SK-N-SH (cell line): Measurements from ENCODE around the gene HSPA4L. TPM values are rescaled to one million over a fixed set of nuclear protein-coding genes. Genes with fewer than 3 reads are reported as not detected.
A peak's percentile ranks its signal among the peaks of the same experiment; 100 is the strongest.

Source experiments
- CTCF ChIA-PET: fragments of 300-600, 350-600 bp; formaldehyde crosslinking; extraction: SDS; loops from one replicate; lab custom pipeline; 2021; lab: Yijun Ruan, JAX
- POLR2A ChIA-PET: fragments of 350-600 bp; sonication (Branson Sonifier 250); formaldehyde crosslinking; extraction: SDS; loops from one replicate; lab custom pipeline; 2020; ENCODE audit warnings: antibody characterized with exemption, inconsistent platforms; lab: Yijun Ruan, JAX
- DNase-seq: peaks from one replicate; pipeline ENCODE4 v3.0.0; 2012
- H2AFZ ChIP-seq: fragments of 200-600 bp; sonication (generic); 2 replicates; pipeline ENCODE4 v1.8.1; 2016; ENCODE audit warnings: antibody characterized with exemption, mild to moderate bottlenecking, low read depth
- H3F3A ChIP-seq: fragments of 200-600 bp; sonication (generic); replicated peaks from 2 replicates; pipeline ENCODE3; 2016; ENCODE audit warnings: antibody characterized with exemption, mild to moderate bottlenecking; ENCODE audit not compliant: insufficient read depth
- H3K27ac ChIP-seq, 2 experiments: fragments of 200-500 bp in 1 of 2; fragments of 200-600 bp in 1 of 2; sonication (Bioruptor generic) in 1 of 2; sonication (generic), shearing (Covaris generic) in 1 of 2; 2 replicates each; pipeline versions ENCODE4 v1.5.1 to v1.6.1; 2014 to 2016; ENCODE audit warnings: low read depth in 2 of 2, inconsistent platforms in 1 of 2, low read length in 1 of 2, mild to moderate bottlenecking in 1 of 2, mixed read lengths in 1 of 2
- H3K27me3 ChIP-seq: fragments of 200-600 bp; sonication (generic), shearing (Covaris generic); 2 replicates; pipeline ENCODE4 v1.6.1; 2016; ENCODE audit warnings: mixed run types; ENCODE audit not compliant: insufficient read depth
- H3K36me3 ChIP-seq, 2 experiments: fragments of 200-500 bp in 1 of 2; fragments of 200-600 bp in 1 of 2; sonication (Bioruptor generic) in 1 of 2; sonication (generic) in 1 of 2; replicated peaks in 1 of 2; 2 replicates each; pipeline versions ENCODE3 to v1.5.1; 2014 to 2016; ENCODE audit warnings: low read length in 1 of 2, mild to moderate bottlenecking in 1 of 2; ENCODE audit not compliant: insufficient read depth in 2 of 2, control insufficient read depth in 1 of 2
- H3K4me1 ChIP-seq, 2 experiments: fragments of 200-500 bp in 1 of 2; fragments of 200-600 bp in 1 of 2; sonication (Bioruptor generic) in 1 of 2; sonication (generic), shearing (Covaris generic) in 1 of 2; 2 replicates each; pipeline versions ENCODE4 v1.5.1 to v1.6.1; 2014 to 2016; ENCODE audit warnings: low read depth in 1 of 2, low read length in 1 of 2, mixed run types in 1 of 2; ENCODE audit not compliant: insufficient read depth in 2 of 2, control insufficient read depth in 1 of 2
- H3K4me2 ChIP-seq: fragments of 200-600 bp; sonication (generic), shearing (Covaris generic); 2 replicates; pipeline ENCODE4 v1.6.1; 2017; ENCODE audit warnings: mixed run types
- H3K4me3 ChIP-seq, 2 experiments: fragments of 200-500 bp in 1 of 2; fragments of 200-600 bp in 1 of 2; sonication (Bioruptor generic) in 1 of 2; sonication (generic), shearing (Covaris generic) in 1 of 2; 2 replicates each; pipeline versions ENCODE4 v1.5.1 to v1.8.1; 2014 to 2016; ENCODE audit warnings: low read depth in 2 of 2, inconsistent platforms in 1 of 2, low read length in 1 of 2, mild to moderate bottlenecking in 1 of 2, mixed read lengths in 1 of 2, moderate library complexity in 1 of 2
- H3K79me2 ChIP-seq: fragments of 200-600 bp; sonication (generic); 2 replicates; pipeline ENCODE4 v1.8.1; 2017; ENCODE audit warnings: mild to moderate bottlenecking; ENCODE audit not compliant: insufficient read depth
- H3K9ac ChIP-seq: fragments of 200-600 bp; sonication (generic); 2 replicates; pipeline ENCODE4 v1.6.1; 2017; ENCODE audit warnings: mixed run types
- H3K9me2 ChIP-seq: fragments of 200-600 bp; sonication (generic); 2 replicates; pipeline ENCODE4 v1.6.1; 2017; ENCODE audit warnings: mixed run types
- H3K9me3 ChIP-seq: fragments of 200-600 bp; sonication (generic); 2 replicates; pipeline ENCODE4 v1.6.1; 2017; ENCODE audit warnings: mixed run types, mild to moderate bottlenecking, moderate library complexity
- H4K20me1 ChIP-seq: fragments of 200-600 bp; sonication (generic); 2 replicates; pipeline ENCODE4 v1.6.1; 2017; ENCODE audit warnings: mild to moderate bottlenecking, mixed run types; ENCODE audit not compliant: insufficient read depth
- CHD2 ChIP-seq: fragments of 150-350 bp; IDR thresholded peaks from 2 replicates; pipeline ENCODE4 v1.6.1; 2018; ENCODE audit warnings: low read length; ENCODE audit not compliant: partially characterized antibody
- EP300 ChIP-seq, 2 experiments: IDR thresholded peaks; 2 replicates each; pipeline versions ENCODE4 v1.4.0 to v1.6.1; 2012; ENCODE audit warnings: borderline replicate concordance in 1 of 2, low read depth in 1 of 2, low read length in 1 of 2
- EZH2phosphoT487 ChIP-seq: fragments of 200-600 bp; sonication (generic); IDR thresholded peaks from 2 replicates; pipeline ENCODE4 v1.6.1; 2017; ENCODE audit warnings: low read depth, mixed run types, mild to moderate bottlenecking, antibody characterized with exemption, moderate library complexity, borderline replicate concordance
- FOSL2 ChIP-seq: IDR thresholded peaks from 2 replicates; pipeline ENCODE4 v1.4.0; 2012; ENCODE audit warnings: low read depth, mild to moderate bottlenecking, moderate library complexity, borderline replicate concordance
- GABPA ChIP-seq: IDR thresholded peaks from 2 replicates; pipeline ENCODE4 v1.4.0; 2012; ENCODE audit warnings: low read depth, mild to moderate bottlenecking
- MEF2A ChIP-seq: IDR thresholded peaks from 2 replicates; pipeline ENCODE4 v1.4.0; 2012; ENCODE audit warnings: low read depth, borderline replicate concordance
- NFIC ChIP-seq: IDR thresholded peaks from 2 replicates; pipeline ENCODE4 v1.4.0; 2012; ENCODE audit warnings: borderline replicate concordance
- NRF1 ChIP-seq: IDR thresholded peaks from 2 replicates; pipeline ENCODE4 v1.6.1; 2012; ENCODE audit warnings: low read depth, mild to moderate bottlenecking, low read length
- POLR2AphosphoS5 ChIP-seq: IDR thresholded peaks from 2 replicates; pipeline ENCODE4 v1.6.1; 2012; ENCODE audit warnings: low read depth, low read length
- RFX5 ChIP-seq: IDR thresholded peaks from 2 replicates; pipeline ENCODE4 v1.6.1; 2012; ENCODE audit warnings: mild to moderate bottlenecking, improper control_type of control experiment, low read length
- SIN3A ChIP-seq: IDR thresholded peaks from 2 replicates; pipeline ENCODE4 v1.6.1; 2012; ENCODE audit warnings: low read depth, mild to moderate bottlenecking, low read length, moderate library complexity, borderline replicate concordance
- SMC3 ChIP-seq: IDR thresholded peaks from 2 replicates; pipeline ENCODE4 v1.6.1; 2012; ENCODE audit warnings: low read depth, low read length, improper control_type of control experiment
- TAF1 ChIP-seq: IDR thresholded peaks from 2 replicates; pipeline ENCODE4 v1.6.1; 2012; ENCODE audit warnings: low read depth, mild to moderate bottlenecking, low read length, moderate library complexity, borderline replicate concordance
- YY1 ChIP-seq: IDR thresholded peaks from 2 replicates; pipeline ENCODE4 v1.4.0; 2012; ENCODE audit warnings: low read depth, mild to moderate bottlenecking
- WGBS: methylation state at CpG from one replicate; pipeline ENCODE4 v1.1.6; 2017; ENCODE audit warnings: low lambda C conversion rate; 5-methylcytosine and 5-hydroxymethylcytosine counted together
- polyA plus RNA-seq, 3 experiments: library from polyadenylated mRNA; depleted of rRNA; stranded (reverse); fragments of >200 nt; gene quantifications; 2 replicates each; pipeline ENCODE4 v1.2.3, GENCODE V29; 2012
- TF ChIP-seq, protein P1 (sequence below): IDR thresholded peaks from 2 replicates; pipeline ENCODE4 v1.4.0; 2012; ENCODE audit warnings: low read depth, borderline replicate concordance
- TF ChIP-seq, protein P2 (sequence below): IDR thresholded peaks from 2 replicates; pipeline ENCODE4; 2012
- TF ChIP-seq, protein P3 (sequence below): IDR thresholded peaks from 2 replicates; pipeline ENCODE4 v1.4.0; 2012; ENCODE audit warnings: low read depth, borderline replicate concordance

HSPA4L gene
- polyA plus RNA-seq, 1 of the 3 experiments (the other 2 are of a cell fraction): 1.6 TPM

DNA sequence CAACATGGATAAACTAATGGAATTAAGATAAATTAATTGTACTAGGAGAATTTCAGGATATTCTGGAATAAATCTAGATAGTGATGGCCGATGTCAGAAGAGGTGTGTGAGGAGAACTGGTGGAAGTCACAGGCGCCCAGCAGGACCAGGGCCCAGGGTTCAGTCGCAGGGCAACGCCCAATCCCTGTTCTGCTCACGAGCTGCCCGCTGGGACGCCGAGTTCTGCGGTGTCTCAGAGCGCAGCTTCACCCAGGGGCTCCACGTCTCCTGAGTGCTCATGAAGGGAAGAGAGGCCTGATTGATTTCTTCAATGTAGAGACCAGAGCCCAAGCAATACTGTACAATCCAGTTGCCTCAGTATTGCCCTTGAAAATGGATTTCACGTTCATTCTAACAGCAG lies 1.5 kb upstream of the HSPA4L start:
- no peaks in the 10 kb centered on the region for H3K27me3 ChIP-seq
- H3F3A ChIP-seq: no peaks in the 10 kb centered on the region
- ChIA-PET CTCF (no interaction called here), POLR2A (no interaction called here)
- H2AFZ ChIP-seq: 0 out of 2 replicates have a peak overlapping the region, but pooled peaks have one; percentile 18
- no peaks in the 10 kb centered on the region for H3K79me2 ChIP-seq
- DNase-seq: no peak
- no peaks in the 10 kb centered on the region for H3K9me2 ChIP-seq
- H3K9ac ChIP-seq: no peak overlapping the region
- H3K4me3 ChIP-seq: no peak overlapping the region
- no peak overlapping the region for H3K4me2 ChIP-seq
- no peaks in the 10 kb centered on the region for H4K20me1 ChIP-seq
- 98% methylated on average over 10 of the region's 12 CpGs for WGBS
- no peaks in the 10 kb centered on the region for H3K9me3 ChIP-seq
- no peaks in the 10 kb centered on the region for H3K36me3 ChIP-seq
- no peak overlapping the region for H3K27ac ChIP-seq
- peaks cover 0 to 12% of the 10 kb centered on the region in 2 experiments; a peak in 2 of 4 replicates for H3K4me1 ChIP-seq
- TF ChIP-seq, protein P1, sequence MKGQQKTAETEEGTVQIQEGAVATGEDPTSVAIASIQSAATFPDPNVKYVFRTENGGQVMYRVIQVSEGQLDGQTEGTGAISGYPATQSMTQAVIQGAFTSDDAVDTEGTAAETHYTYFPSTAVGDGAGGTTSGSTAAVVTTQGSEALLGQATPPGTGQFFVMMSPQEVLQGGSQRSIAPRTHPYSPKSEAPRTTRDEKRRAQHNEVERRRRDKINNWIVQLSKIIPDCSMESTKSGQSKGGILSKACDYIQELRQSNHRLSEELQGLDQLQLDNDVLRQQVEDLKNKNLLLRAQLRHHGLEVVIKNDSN: no peak
- TF ChIP-seq FOSL2 (no peak), SIN3A (no peak), YY1 (no peak), EP300 (IDR thresholded peaks at IDR 0.05; ENCODE audit: borderline replicate concordance in 1 of 2, low read depth in 1 of 2, low read length in 1 of 2) (no peak), NRF1 (no peak), CHD2 (no peak), GABPA (no peak), TAF1 (no peak)
- TF ChIP-seq, protein P2, sequence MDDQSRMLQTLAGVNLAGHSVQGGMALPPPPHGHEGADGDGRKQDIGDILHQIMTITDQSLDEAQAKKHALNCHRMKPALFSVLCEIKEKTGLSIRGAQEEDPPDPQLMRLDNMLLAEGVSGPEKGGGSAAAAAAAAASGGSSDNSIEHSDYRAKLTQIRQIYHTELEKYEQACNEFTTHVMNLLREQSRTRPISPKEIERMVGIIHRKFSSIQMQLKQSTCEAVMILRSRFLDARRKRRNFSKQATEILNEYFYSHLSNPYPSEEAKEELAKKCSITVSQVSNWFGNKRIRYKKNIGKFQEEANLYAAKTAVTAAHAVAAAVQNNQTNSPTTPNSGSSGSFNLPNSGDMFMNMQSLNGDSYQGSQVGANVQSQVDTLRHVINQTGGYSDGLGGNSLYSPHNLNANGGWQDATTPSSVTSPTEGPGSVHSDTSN: no peak

DNA sequence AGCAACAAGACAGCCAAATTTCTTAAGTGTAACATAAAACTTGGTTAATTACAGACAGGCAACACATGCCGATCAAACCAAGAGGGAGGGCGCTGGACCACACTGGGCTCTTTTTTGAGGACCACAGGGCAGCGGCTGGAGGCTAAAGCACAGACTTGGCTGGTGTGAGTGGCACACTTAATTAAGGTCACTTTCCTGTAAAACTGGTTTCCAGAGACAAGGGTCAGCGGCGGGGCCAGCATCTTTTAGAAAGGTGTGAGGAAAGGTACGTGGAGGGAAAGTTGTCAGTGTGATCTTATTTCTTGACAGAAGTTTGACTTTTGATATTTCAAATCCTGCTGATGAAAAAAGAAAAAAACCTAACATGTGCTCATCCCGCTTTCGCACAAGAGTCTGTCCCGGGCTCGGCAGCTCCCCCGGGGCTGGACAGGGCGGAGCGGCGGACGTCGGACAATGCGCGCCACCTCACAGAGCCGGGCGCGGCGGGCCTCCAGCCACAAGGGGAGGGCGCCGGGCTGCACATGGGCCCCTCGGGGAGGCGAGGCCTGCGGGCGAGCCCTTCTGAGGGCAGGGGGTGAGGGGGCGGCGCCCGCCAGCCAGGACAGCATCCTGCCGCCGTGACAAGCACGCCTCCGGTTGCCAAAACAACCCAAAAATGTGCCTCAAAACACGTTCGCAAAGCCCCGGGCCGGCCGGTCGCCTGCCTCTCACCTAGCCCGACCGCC lies 660 bp upstream of the HSPA4L start:
- H3K4me1 ChIP-seq: peaks cover 0 to 12% of the 10 kb centered on the region in 2 experiments; a peak in 2 of 4 replicates
- H4K20me1 ChIP-seq: no peaks in the 10 kb centered on the region
- WGBS: 68% methylated on average over 13 of the region's 43 CpGs
- peak overlapping the region; percentile 14 to 72; a peak in 2 of 4 replicates for H3K27ac ChIP-seq
- H3K9ac ChIP-seq: peak overlapping the region; percentile 62
- no peaks in the 10 kb centered on the region for H3K36me3 ChIP-seq
- TF ChIP-seq EZH2phosphoT487: no peak
- no peak for TF ChIP-seq NFIC
- TF ChIP-seq POLR2AphosphoS5: no peak
- TF ChIP-seq, protein P3, sequence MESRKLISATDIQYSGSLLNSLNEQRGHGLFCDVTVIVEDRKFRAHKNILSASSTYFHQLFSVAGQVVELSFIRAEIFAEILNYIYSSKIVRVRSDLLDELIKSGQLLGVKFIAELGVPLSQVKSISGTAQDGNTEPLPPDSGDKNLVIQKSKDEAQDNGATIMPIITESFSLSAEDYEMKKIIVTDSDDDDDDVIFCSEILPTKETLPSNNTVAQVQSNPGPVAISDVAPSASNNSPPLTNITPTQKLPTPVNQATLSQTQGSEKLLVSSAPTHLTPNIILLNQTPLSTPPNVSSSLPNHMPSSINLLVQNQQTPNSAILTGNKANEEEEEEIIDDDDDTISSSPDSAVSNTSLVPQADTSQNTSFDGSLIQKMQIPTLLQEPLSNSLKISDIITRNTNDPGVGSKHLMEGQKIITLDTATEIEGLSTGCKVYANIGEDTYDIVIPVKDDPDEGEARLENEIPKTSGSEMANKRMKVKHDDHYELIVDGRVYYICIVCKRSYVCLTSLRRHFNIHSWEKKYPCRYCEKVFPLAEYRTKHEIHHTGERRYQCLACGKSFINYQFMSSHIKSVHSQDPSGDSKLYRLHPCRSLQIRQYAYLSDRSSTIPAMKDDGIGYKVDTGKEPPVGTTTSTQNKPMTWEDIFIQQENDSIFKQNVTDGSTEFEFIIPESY: no peak
- TF ChIP-seq, protein P1: no peak; the same call in 1 of the 2 replicates
- no peak for TF ChIP-seq RFX5
- TF ChIP-seq NRF1: no peak
- TF ChIP-seq SMC3: no peak
- TF ChIP-seq MEF2A: no peak
- H3F3A ChIP-seq: no peaks in the 10 kb centered on the region
- CTCF ChIA-PET: interaction anchor here (0.6 to 2.3 kb wide), 3 partner anchors 8 to 184 kb away, joined by 3 to 7 read pairs (median 3); partner anchors contain the start of genes ABHD18 and MFSD8
- no peaks in the 10 kb centered on the region for H3K79me2 ChIP-seq
- H3K9me2 ChIP-seq: no peaks in the 10 kb centered on the region
- peak overlapping the region; percentile 75 to 83 for H3K4me3 ChIP-seq
- H2AFZ ChIP-seq: peak overlapping the region; percentile 94
- H3K9me3 ChIP-seq: no peaks in the 10 kb centered on the region
- H3K4me2 ChIP-seq: peak overlapping the region; percentile 79
- H3K27me3 ChIP-seq: no peaks in the 10 kb centered on the region
- DNase-seq: peak; percentile 82
- POLR2A ChIA-PET: interaction anchor here (1.5 to 2.1 kb wide), 2 partner anchors 100 to 184 kb away, joined by 6 to 7 read pairs; partner anchors contain the start of genes ABHD18, MFSD8 and PLK4
